ENCODE measurements around the gene IGSF23. TPM values are rescaled to one million over a fixed set of nuclear protein-coding genes. Genes with fewer than 3 reads are reported as not detected.

Gene IGSF23
- total RNA-seq: 0.17 and 2.7 TPM in 2 replicates

DNA sequence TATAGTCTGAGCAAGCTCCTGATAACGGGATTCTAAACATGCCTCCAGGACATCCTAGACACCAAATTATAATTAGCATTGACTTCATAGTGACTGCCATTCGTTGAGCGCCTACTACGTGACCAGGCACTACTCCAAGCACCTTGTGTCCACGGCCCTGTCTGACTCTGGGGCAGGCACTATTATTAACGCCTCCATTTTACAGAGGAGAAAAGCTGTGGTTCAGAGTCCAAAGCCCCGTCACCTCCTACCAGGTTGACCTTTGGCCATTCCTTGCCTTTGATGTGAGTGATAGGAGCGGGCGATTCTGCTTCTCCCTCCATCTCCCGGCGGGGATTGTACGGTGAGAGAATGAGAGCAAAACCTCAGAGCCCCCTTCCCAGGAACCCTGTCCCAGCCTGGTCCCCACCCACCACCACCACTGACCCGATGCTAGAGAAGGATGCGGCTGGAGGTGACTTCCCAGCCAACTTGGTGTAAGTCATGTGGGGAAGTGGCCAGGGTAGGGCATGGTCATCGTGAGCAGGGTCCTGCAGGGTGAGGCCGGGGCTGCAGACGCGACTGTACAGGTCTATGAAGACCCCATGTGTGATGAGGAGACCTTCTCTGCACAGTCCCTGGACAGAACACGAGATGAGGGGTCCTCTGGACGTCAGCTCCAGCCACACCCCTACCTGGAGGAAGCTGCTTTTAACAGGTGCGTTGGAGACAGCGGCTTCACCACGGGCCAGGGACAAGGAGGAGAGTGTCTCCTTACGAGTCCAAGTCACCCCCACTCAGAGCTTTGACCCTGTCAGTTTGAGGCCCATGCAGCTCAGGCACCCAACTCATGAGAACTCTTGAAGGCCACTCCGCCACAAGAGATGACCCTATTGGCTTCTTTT lies at the start of gene IGSF23:
Gene IGSF23, plus strand, starts transcription at position 269 of the 884 bp plus-strand sequence. Its CDS starts 83 bp downstream, at position 352.
- no peak for DNase-seq (ENCODE audit: low read depth)

DNA sequence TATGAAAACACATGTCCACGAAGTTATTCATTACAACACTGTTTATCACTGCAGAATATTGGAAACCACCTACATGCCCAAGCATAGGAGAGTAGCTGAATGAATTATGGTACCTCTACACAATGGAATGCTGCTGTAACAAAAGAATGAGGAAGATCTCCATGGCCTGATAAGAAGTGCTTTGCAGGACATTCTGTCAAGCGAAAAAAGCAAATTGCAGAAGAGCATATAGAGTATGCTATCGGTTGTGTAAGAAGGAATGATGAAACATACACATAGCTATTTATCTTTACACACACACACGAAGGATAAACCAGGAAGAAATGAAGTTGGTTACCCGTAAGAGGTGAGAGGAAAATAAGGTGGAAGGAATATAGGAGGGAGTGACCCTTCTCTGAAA lies 46.4 kb upstream of the IGSF23 start:
- DNase-seq (ENCODE audit: low read depth): no peak

- DNase-seq (ENCODE audit: low read depth): no peak
Observed at GRCh38 chr19:44567745-44568144, 45.6 kb upstream of the IGSF23 start.

- DNase-seq (ENCODE audit: low read depth): no peak
Observed at GRCh38 chr19:44570603-44570983, 42.8 kb upstream of the IGSF23 start.

DNA sequence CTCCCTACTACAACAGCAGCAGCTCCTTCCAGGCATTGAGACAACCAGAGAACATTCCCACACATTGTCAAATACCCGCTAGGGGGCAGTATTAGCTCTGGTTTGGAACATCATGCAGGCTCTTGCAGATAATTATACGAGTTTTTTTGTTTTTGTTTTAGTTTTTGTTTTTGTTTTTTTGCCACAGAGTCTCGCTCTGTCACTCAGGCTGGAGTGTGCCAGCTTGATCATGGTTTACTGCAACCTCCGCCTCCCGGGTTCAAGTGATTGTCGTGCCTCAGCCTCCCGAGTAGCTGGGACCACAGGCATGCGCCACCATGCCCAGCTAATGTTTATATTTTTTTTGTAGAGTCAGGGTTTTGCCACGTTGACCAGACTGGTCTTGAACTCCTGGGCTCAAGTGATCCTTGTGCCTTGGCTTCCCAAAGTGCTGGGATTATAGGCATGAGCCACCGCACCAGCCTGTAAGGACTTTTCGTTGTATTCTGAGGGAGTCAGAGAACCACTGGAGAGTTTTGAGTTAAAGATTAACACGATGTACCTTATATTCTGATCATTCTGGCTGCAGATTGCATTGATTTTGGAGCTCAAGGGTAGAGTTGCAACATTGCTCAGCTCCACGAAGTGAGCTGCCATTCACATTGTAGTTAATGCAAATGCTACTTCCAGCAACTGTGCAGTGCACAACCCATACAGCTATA lies 42.2 kb upstream of the IGSF23 start:
- peak; percentile 81 for DNase-seq (ENCODE audit: low read depth)

- DNase-seq (ENCODE audit: low read depth): no peak
Observed at GRCh38 chr19:44571830-44572580, 41.4 kb upstream of the IGSF23 start.

- DNase-seq (ENCODE audit: low read depth): no peak
Observed at GRCh38 chr19:44572581-44572900, 40.8 kb upstream of the IGSF23 start.

GRCh38 chr19:44573183-44573582 lies 40.2 kb upstream of the IGSF23 start:
- DNase-seq (ENCODE audit: low read depth): no peak

GRCh38 chr19:44573627-44574026 lies 39.7 kb upstream of the IGSF23 start:
- no peak for DNase-seq (ENCODE audit: low read depth)

GRCh38 chr19:44574186-44574950 lies 39.0 kb upstream of the IGSF23 start:
- no peak for DNase-seq (ENCODE audit: low read depth)

DNA sequence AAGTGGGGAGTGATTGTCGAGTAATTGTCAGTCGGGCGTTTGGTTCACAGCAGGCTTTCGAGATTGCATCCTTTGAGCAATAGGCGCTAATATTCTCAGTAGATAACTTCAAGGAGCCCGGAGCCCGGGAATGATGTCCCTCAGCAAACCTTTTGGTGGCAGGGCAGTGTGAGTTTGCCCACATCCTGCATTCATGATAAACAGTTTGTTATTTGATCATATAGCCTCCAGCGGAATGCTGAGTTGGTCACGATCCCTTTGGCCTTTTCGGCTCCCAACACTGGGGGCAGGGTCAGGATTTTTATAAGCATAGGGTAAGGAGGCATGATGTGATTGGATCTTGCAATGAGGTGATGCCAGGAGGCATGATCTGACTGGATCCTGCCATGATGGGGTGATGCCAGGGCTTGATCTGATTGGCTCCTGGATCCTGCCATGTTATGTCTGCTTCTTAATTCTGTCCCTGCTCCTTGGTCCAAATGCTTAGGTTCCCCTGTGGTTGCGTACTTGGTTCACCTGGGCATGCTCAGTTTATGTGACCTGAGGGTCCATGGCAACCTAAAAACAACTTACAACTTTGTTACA lies 38.2 kb upstream of the IGSF23 start:
- no peak for DNase-seq (ENCODE audit: low read depth)

- DNase-seq (ENCODE audit: low read depth): peak; percentile 63
Observed at GRCh38 chr19:44576843-44577565, 36.4 kb upstream of the IGSF23 start.

GRCh38 chr19:44577566-44577874 lies 35.8 kb upstream of the IGSF23 start:
- DNase-seq (ENCODE audit: low read depth): no peak

DNA sequence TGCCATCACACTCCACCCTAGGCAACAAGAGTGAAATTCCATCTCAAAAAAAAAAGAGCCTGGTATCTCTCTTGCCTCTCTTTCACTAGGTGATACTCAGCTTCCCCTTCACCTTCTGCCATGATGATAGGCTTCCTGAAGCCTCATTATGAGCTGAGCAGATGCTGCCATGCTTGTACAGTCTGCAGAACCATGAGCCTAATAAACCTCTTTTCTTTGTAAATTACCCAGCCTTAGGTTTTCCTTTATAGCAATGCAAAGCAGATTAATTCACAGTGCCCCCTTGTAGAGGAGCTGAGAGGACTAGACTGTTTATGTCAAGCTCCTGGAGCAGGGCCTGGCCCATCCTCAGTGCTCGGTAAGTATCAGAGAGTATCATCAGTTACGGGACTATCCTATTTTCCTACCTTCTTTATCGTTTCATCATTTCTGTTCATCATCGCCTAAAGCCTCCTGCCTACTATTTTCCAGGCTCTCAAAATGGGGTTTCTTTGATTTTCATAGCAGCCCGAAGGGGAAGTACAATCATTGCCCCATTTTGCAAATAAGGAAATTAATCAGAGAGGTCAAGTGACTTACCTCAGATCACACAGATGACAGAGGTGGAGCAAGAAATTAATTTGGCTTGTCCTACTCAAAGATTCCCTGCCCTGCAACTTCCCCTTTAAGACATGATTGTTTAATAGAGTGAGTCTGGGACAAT lies 33.5 kb upstream of the IGSF23 start:
- no peak for DNase-seq (ENCODE audit: low read depth)

DNA sequence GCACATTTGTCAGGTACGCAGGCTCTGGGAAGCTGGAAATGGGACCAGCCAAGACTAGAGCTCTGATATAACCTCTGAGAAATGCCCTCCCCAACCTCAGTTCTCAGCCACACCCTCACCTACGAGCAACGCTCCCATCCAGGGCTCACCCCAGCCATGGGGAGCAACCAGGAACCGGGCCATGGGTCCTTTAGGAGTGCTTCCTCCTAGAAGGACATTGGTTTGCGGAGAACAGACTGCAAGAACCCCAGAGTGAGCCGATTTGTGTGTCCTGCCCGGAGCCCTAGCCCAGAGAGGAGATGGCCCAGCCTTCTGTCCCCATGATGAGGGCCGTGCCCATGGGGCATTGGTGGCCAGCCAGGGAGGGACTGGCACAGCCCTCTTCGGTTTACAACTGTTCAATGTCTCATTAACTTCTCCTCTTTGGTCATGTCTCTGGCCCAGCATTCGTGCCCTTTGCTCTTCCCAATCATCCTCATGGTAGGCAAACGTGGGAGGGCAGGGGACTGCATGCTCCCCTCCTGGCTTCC lies 32.9 kb upstream of the IGSF23 start:
- no peak for DNase-seq (ENCODE audit: low read depth)

GRCh38 chr19:44581288-44581687 lies 32.1 kb upstream of the IGSF23 start:
- no peak for DNase-seq (ENCODE audit: low read depth)

- DNase-seq (ENCODE audit: low read depth): no peak
Observed at GRCh38 chr19:44582581-44583265, 30.6 kb upstream of the IGSF23 start.

GRCh38 chr19:44585371-44586133 lies 27.8 kb upstream of the IGSF23 start:
- DNase-seq (ENCODE audit: low read depth): peak; percentile 69

Measured in renal cortical epithelial cell (primary cell).